Mucosa of rectum (tissue), 2 donors: ENCODE results near the gene PXDC1.

Experiments used
- H3K27ac ChIP-seq, 2 donors: one replicate each; pipeline ENCODE4 v1.7.0; 2013; ENCODE audit warnings: inconsistent platforms in 2 of 2, low read depth in 2 of 2, low read length in 2 of 2
- H3K27me3 ChIP-seq, 2 donors: one replicate each; pipeline ENCODE4 v1.7.0; 2013; ENCODE audit warnings: low read length in 2 of 2; ENCODE audit not compliant: control insufficient read depth in 2 of 2, insufficient read depth in 2 of 2
- H3K36me3 ChIP-seq, 2 donors: one replicate each; pipeline ENCODE4 v1.7.0; 2013; ENCODE audit warnings: low read length in 2 of 2; ENCODE audit not compliant: control insufficient read depth in 2 of 2, insufficient read depth in 2 of 2
- H3K4me1 ChIP-seq, 2 donors: one replicate each; pipeline ENCODE4 v1.7.0; 2013; ENCODE audit warnings: low read length in 2 of 2, mild to moderate bottlenecking in 1 of 2; ENCODE audit not compliant: control insufficient read depth in 2 of 2, insufficient read depth in 2 of 2
- H3K4me3 ChIP-seq, 2 donors: one replicate each; pipeline ENCODE4 v1.7.0; 2013; ENCODE audit warnings: low read length in 2 of 2
- H3K9ac ChIP-seq, 2 donors: one replicate each; pipeline ENCODE4 v1.7.0; 2013; ENCODE audit warnings: low read length in 2 of 2, low read depth in 1 of 2, mild to moderate bottlenecking in 1 of 2
- H3K9me3 ChIP-seq, 2 donors: one replicate each; pipeline ENCODE4 v1.7.0; 2013; ENCODE audit warnings: low read length in 2 of 2; ENCODE audit not compliant: control insufficient read depth in 2 of 2
- donor health status: healthy.
- donor health status: Normal muscosa, but diverticular disease.

Gene PXDC1

GRCh38 chr6:3731700-3732099 is 19.8 kb downstream of the PXDC1 start:
- no peak overlapping the region for H3K4me3 ChIP-seq
- no peaks in the 10 kb centered on the region for H3K4me1 ChIP-seq
- no peak overlapping the region for H3K9ac ChIP-seq
- no peaks in the 10 kb centered on the region for H3K9me3 ChIP-seq
- H3K27me3 ChIP-seq: no peaks in the 10 kb centered on the region
- H3K36me3 ChIP-seq: peaks cover 0 to 8% of the 10 kb centered on the region in 2 donors
- no peak overlapping the region for H3K27ac ChIP-seq

GRCh38 chr6:3729603-3730344 is 21.7 kb downstream of the PXDC1 start:
- H3K27me3 ChIP-seq: no peaks in the 10 kb centered on the region
- H3K27ac ChIP-seq: no peak overlapping the region
- no peak overlapping the region for H3K4me3 ChIP-seq
- no peaks in the 10 kb centered on the region for H3K4me1 ChIP-seq
- no peak overlapping the region for H3K9ac ChIP-seq
- no peaks in the 10 kb centered on the region for H3K9me3 ChIP-seq
- H3K36me3 ChIP-seq: peaks cover 0 to 8% of the 10 kb centered on the region in 2 donors

GRCh38 chr6:3727593-3728108 is 23.9 kb downstream of the PXDC1 start:
- H3K4me3 ChIP-seq: no peak overlapping the region
- H3K36me3 ChIP-seq: peaks cover 3 to 8% of the 10 kb centered on the region in 2 donors
- H3K9me3 ChIP-seq: no peaks in the 10 kb centered on the region
- no peaks in the 10 kb centered on the region for H3K27me3 ChIP-seq
- H3K27ac ChIP-seq: no peak overlapping the region
- H3K9ac ChIP-seq: no peak overlapping the region
- H3K4me1 ChIP-seq: no peaks in the 10 kb centered on the region

GRCh38 chr6:3727036-3727435 is 24.5 kb downstream of the PXDC1 start:
- Histone ChIP-seq H3K9ac (no peak overlapping the region), H3K9me3 (no peaks in the 10 kb centered on the region), H3K27ac (no peak overlapping the region), H3K36me3 (peaks cover 3 to 8% of the 10 kb centered on the region in 2 donors), H3K27me3 (no peaks in the 10 kb centered on the region), H3K4me3 (no peak overlapping the region), H3K4me1 (no peaks in the 10 kb centered on the region)

- H3K27ac ChIP-seq: no peak overlapping the region
Measured at GRCh38 chr6:3726421-3726820, 25.1 kb downstream of the PXDC1 start.

GRCh38 chr6:3725145-3726047 is 26.1 kb downstream of the PXDC1 start:
- Histone ChIP-seq H3K36me3 (peaks cover 3 to 8% of the 10 kb centered on the region in 2 donors), H3K9me3 (no peaks in the 10 kb centered on the region), H3K9ac (no peak overlapping the region), H3K4me1 (no peaks in the 10 kb centered on the region), H3K27me3 (no peaks in the 10 kb centered on the region), H3K27ac (no peak overlapping the region), H3K4me3 (no peak overlapping the region)

More at GRCh38 chr6:3726421-3726820, 25.1 kb downstream of the PXDC1 start:
- H3K4me3 ChIP-seq: no peak overlapping the region
- no peaks in the 10 kb centered on the region for H3K9me3 ChIP-seq
- H3K4me1 ChIP-seq: no peaks in the 10 kb centered on the region
- no peaks in the 10 kb centered on the region for H3K27me3 ChIP-seq
- H3K9ac ChIP-seq: no peak overlapping the region
- peaks cover 3 to 8% of the 10 kb centered on the region in 2 donors for H3K36me3 ChIP-seq

GRCh38 chr6:3724451-3725144 is 26.9 kb downstream of the PXDC1 start:
- H3K27ac ChIP-seq: no peak overlapping the region

GRCh38 chr6:3723966-3724365 is 27.5 kb downstream of the PXDC1 start:
- Histone ChIP-seq H3K9me3 (no peaks in the 10 kb centered on the region), H3K27me3 (no peaks in the 10 kb centered on the region), H3K36me3 (peaks cover 3 to 8% of the 10 kb centered on the region in 2 donors), H3K27ac (no peak overlapping the region), H3K9ac (no peak overlapping the region), H3K4me1 (no peaks in the 10 kb centered on the region), H3K4me3 (no peak overlapping the region)

More at GRCh38 chr6:3724451-3725144, 26.9 kb downstream of the PXDC1 start:
- no peaks in the 10 kb centered on the region for H3K9me3 ChIP-seq
- no peak overlapping the region for H3K4me3 ChIP-seq
- H3K36me3 ChIP-seq: peaks cover 3 to 8% of the 10 kb centered on the region in 2 donors
- no peaks in the 10 kb centered on the region for H3K27me3 ChIP-seq
- no peaks in the 10 kb centered on the region for H3K4me1 ChIP-seq
- no peak overlapping the region for H3K9ac ChIP-seq

GRCh38 chr6:3723251-3723650 is 28.3 kb downstream of the PXDC1 start:
- H3K27ac ChIP-seq: no peak overlapping the region
- H3K27me3 ChIP-seq: no peaks in the 10 kb centered on the region
- H3K4me1 ChIP-seq: no peaks in the 10 kb centered on the region
- H3K9me3 ChIP-seq: no peaks in the 10 kb centered on the region
- no peak overlapping the region for H3K9ac ChIP-seq
- no peak overlapping the region for H3K4me3 ChIP-seq
- H3K36me3 ChIP-seq: peaks cover 3 to 8% of the 10 kb centered on the region in 2 donors
